Stomach smooth muscle (tissue), 2 donors: Measurements from ENCODE around the gene SSPN.

Source experiments
- H3K27ac ChIP-seq: one replicate; pipeline ENCODE4 v1.7.0; 2013; ENCODE audit warnings: mild to moderate bottlenecking, low read length, inconsistent platforms
- H3K27me3 ChIP-seq, 2 donors: one replicate each; pipeline ENCODE4 v1.7.0; 2013; ENCODE audit warnings: low read length in 2 of 2; ENCODE audit not compliant: insufficient read depth in 2 of 2, control insufficient read depth in 1 of 2
- H3K36me3 ChIP-seq, 2 donors: one replicate each; pipeline ENCODE4 v1.7.0; 2013; ENCODE audit warnings: low read length in 2 of 2; ENCODE audit not compliant: control insufficient read depth in 2 of 2, insufficient read depth in 2 of 2
- H3K4me1 ChIP-seq: one replicate; pipeline ENCODE4 v1.7.0; 2013; ENCODE audit warnings: low read length; ENCODE audit not compliant: control insufficient read depth, insufficient read depth
- H3K4me3 ChIP-seq, 2 donors: one replicate each; pipeline ENCODE4 v1.7.0; 2013; ENCODE audit warnings: low read length in 2 of 2
- H3K9ac ChIP-seq, 2 donors: one replicate each; pipeline ENCODE4 v1.7.0; 2013; ENCODE audit warnings: low read length in 2 of 2, mild to moderate bottlenecking in 1 of 2
- H3K9me3 ChIP-seq, 2 donors: one replicate each; pipeline ENCODE4 v1.7.0; 2013; ENCODE audit warnings: low read length in 2 of 2; ENCODE audit not compliant: control insufficient read depth in 2 of 2
- donor health status: healthy.
- donor health status: Pancreatic carcinoma.

Gene SSPN

DNA sequence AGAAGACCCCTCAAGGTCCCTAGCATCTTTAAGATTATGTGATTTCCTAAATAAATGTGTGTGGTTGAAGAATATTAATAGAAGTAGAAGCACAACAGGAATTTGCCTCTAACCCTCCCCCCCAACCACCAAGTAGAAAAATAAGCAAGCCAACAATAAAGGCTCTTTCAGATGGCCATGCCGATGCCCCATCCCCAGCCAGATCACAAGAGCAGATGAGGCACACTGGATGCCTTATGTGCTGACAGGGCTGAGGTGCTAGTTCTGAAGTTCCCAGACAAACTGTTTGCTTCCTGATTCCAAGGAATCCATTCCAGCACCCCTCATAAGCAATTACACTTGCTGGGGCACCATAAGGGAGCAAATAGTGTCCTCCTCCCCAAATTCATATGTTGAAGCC is 90.0 kb downstream of the SSPN start:
- no peaks in the 10 kb centered on the region for H3K36me3 ChIP-seq
- no peaks in the 10 kb centered on the region for H3K27me3 ChIP-seq
- H3K27ac ChIP-seq: no peak overlapping the region
- H3K4me1 ChIP-seq: peaks cover 10% of the 10 kb centered on the region
- peaks cover 0 to 5% of the 10 kb centered on the region in 2 donors for H3K9me3 ChIP-seq
- H3K9ac ChIP-seq: no peak overlapping the region
- H3K4me3 ChIP-seq: no peak overlapping the region

GRCh38 chr12:26286186-26286585 is 90.8 kb downstream of the SSPN start:
- Histone ChIP-seq H3K27me3 (no peaks in the 10 kb centered on the region), H3K27ac (no peak overlapping the region), H3K9me3 (peaks cover 0 to 5% of the 10 kb centered on the region in 2 donors), H3K4me1 (peaks cover 9% of the 10 kb centered on the region), H3K36me3 (no peaks in the 10 kb centered on the region), H3K4me3 (no peak overlapping the region), H3K9ac (no peak overlapping the region)

GRCh38 chr12:26287671-26288381 is 92.5 kb downstream of the SSPN start:
- Histone ChIP-seq H3K9me3 (peaks cover 0 to 5% of the 10 kb centered on the region in 2 donors), H3K27ac (peak overlapping the region; percentile 11), H3K9ac (no peak overlapping the region), H3K4me1 (peaks cover 7% of the 10 kb centered on the region), H3K36me3 (no peaks in the 10 kb centered on the region), H3K27me3 (no peaks in the 10 kb centered on the region), H3K4me3 (no peak overlapping the region)

GRCh38 chr12:26290565-26290964 is 95.2 kb downstream of the SSPN start:
- peaks cover 7% of the 10 kb centered on the region for H3K4me1 ChIP-seq
- no peak overlapping the region for H3K9ac ChIP-seq
- no peak overlapping the region for H3K4me3 ChIP-seq
- H3K27ac ChIP-seq: no peak overlapping the region
- no peaks in the 10 kb centered on the region for H3K27me3 ChIP-seq
- no peaks in the 10 kb centered on the region for H3K36me3 ChIP-seq
- H3K9me3 ChIP-seq: peaks cover 0 to 3% of the 10 kb centered on the region in 2 donors

GRCh38 chr12:26292596-26292995 is 97.2 kb downstream of the SSPN start:
- H3K27me3 ChIP-seq: no peaks in the 10 kb centered on the region
- no peak overlapping the region for H3K4me3 ChIP-seq
- H3K9ac ChIP-seq: no peak overlapping the region
- no peak overlapping the region for H3K27ac ChIP-seq
- H3K4me1 ChIP-seq: peaks cover 5% of the 10 kb centered on the region
- no peaks in the 10 kb centered on the region for H3K36me3 ChIP-seq
- H3K9me3 ChIP-seq: no peaks in the 10 kb centered on the region

- Histone ChIP-seq H3K27ac (no peak overlapping the region), H3K4me1 (no peaks in the 10 kb centered on the region), H3K27me3 (no peaks in the 10 kb centered on the region), H3K36me3 (no peaks in the 10 kb centered on the region), H3K9ac (no peak overlapping the region), H3K9me3 (no peaks in the 10 kb centered on the region), H3K4me3 (no peak overlapping the region)
Observed at GRCh38 chr12:26293612-26294011, 98.2 kb downstream of the SSPN start.

GRCh38 chr12:26295001-26295400 is 99.6 kb downstream of the SSPN start:
- Histone ChIP-seq H3K27me3 (no peaks in the 10 kb centered on the region), H3K9me3 (no peaks in the 10 kb centered on the region), H3K9ac (no peak overlapping the region), H3K4me1 (no peaks in the 10 kb centered on the region), H3K4me3 (no peak overlapping the region), H3K36me3 (no peaks in the 10 kb centered on the region), H3K27ac (no peak overlapping the region)

- Histone ChIP-seq H3K4me3 (no peak overlapping the region), H3K9me3 (no peaks in the 10 kb centered on the region), H3K27ac (no peak overlapping the region), H3K9ac (no peak overlapping the region), H3K4me1 (no peaks in the 10 kb centered on the region), H3K27me3 (no peaks in the 10 kb centered on the region), H3K36me3 (no peaks in the 10 kb centered on the region)
Observed at GRCh38 chr12:26297396-26298070, 102.2 kb downstream of the SSPN start.

DNA sequence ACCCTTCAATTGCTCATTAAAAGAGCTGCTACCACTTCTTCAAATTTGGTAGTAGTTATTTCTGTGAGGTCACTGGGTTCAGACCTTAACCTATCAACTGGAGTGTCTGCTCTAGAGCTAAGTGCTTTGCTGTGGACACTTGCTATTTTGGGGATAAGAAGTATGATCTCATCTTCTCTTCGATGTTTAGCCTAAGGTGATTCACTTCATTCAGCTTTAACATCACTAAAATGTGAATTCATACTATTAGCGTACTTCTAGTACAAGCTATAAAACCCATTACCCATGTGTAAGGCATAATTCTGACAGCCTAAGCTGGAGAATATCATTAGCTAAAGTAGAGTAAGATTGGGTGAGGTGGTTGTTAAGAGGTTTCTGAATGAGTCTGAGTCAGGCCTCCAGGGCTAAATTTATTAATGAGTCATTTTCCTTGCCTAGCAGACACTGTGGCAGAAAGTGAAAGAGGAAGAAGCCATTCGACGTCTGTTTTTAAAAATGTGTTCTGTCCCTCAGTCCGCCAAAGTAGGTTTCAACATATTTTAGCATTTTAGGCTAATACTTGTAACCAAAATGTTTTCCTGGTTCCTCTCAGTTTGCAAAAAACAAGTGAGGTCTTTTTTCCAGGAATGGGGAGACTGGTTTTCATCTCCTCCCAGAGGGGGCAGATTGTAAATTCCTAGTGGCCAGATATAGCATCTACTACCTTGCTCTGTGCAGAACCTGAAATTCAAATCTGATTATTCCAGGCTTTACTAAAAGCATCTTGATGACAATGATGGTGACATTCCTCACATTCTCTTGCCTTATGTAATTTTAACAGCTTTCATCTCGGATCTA is 103.6 kb downstream of the SSPN start:
- Histone ChIP-seq H3K4me3 (peak overlapping the region; percentile 31 to 58), H3K9ac (peak overlapping the region in 1 of 2 donors; percentile 16)

GRCh38 chr12:26299751-26300150 is 104.4 kb downstream of the SSPN start:
- H3K4me1 ChIP-seq: no peaks in the 10 kb centered on the region

More for the DNA sequence above, 103.6 kb downstream of the SSPN start:
- Histone ChIP-seq H3K27me3 (no peaks in the 10 kb centered on the region), H3K4me1 (no peaks in the 10 kb centered on the region), H3K36me3 (no peaks in the 10 kb centered on the region), H3K9me3 (no peaks in the 10 kb centered on the region), H3K27ac (peak overlapping the region; percentile 1)

More at GRCh38 chr12:26299751-26300150, 104.4 kb downstream of the SSPN start:
- Histone ChIP-seq H3K27me3 (no peaks in the 10 kb centered on the region), H3K9ac (no peak overlapping the region), H3K36me3 (no peaks in the 10 kb centered on the region), H3K4me3 (no peak overlapping the region), H3K9me3 (no peaks in the 10 kb centered on the region), H3K27ac (peak overlapping the region; percentile 1)
